Measurements from ENCODE around the gene FNIP1. TPM values are rescaled to one million over a fixed set of nuclear protein-coding genes. Genes with fewer than 3 reads are reported as not detected.

The FNIP1 gene
- total and polyA plus RNA-seq, 9 of the 15 experiments (the other 6 are each of a cell fraction or from before 2014, with no cell fraction given) = 5.0 to 32.8 (median 18.4) TPM

- TF ChIP-seq SAFB2 (IDR thresholded peaks at IDR 0.05; ENCODE audit: borderline replicate concordance, low read depth, low read length, severe bottlenecking) (no peak), HDAC3 (IDR thresholded peaks at IDR 0.05; ENCODE audit: borderline replicate concordance, partially characterized antibody) (no peak), HDAC6 (IDR thresholded peaks at IDR 0.05; ENCODE audit: low read depth, low read length) (no peak), MEIS2 (IDR thresholded peaks at IDR 0.05; ENCODE audit: partially characterized antibody) (peak; percentile 92), ZNF586 (CRISPR knock-in tag; conservative IDR thresholded peaks at IDR 0.05) (no peak), CC2D1A (IDR thresholded peaks at IDR 0.05) (no peak), BRCA1 (IDR thresholded peaks at IDR 0.05) (no peak), BRCA1 (CRISPR knock-in tag; IDR thresholded peaks at IDR 0.05) (no peak), ZNF212 (CRISPR knock-in tag; IDR thresholded peaks at IDR 0.05) (no peak), TARDBP (IDR thresholded peaks at IDR 0.05) (no peak)
Measured at GRCh38 chr5:131641494-131641893, 155.3 kb downstream of the FNIP1 start (continued).

- Histone ChIP-seq H3K4me2 (ENCODE audit: insufficient read depth, low read length) (no peak overlapping the region), H4K20me1 (replicated peaks; ENCODE audit: control insufficient read depth, insufficient read depth, low read length) (no peaks in the 10 kb centered on the region), H3K9ac (ENCODE audit: insufficient read depth in 1 of 2, low read depth in 2 of 2, low read length in 2 of 2) (no peak overlapping the region), H3K9me1 (ENCODE audit: control insufficient read depth, insufficient read depth, low read length) (no peaks in the 10 kb centered on the region), H3K4me3 (no peak overlapping the region), H3K36me3 (ENCODE audit: control insufficient read depth, insufficient read depth, low read length) (peaks cover 20% of the 10 kb centered on the region), H2AFZ (ENCODE audit: low read depth, low read length) (no peak overlapping the region), H3K9me3 (replicated peaks; ENCODE audit: control insufficient read depth, insufficient read depth, low read depth, low read length) (no peaks in the 10 kb centered on the region), H3K27ac (ENCODE audit: extremely low read depth, low read depth, low read length) (no peak overlapping the region; the same call in 2 of the 3 replicates), H3K79me2 (ENCODE audit: control insufficient read depth, insufficient read depth, low read length) (no peaks in the 10 kb centered on the region), H3K4me1 (replicated peaks in 1 of 2; ENCODE audit: control insufficient read depth in 2 of 2, insufficient read depth in 2 of 2, low read length in 2 of 2) (peaks cover 4 to 32% of the 10 kb centered on the region in 2 experiments; a peak in 4 of 5 replicates), H3K27me3 (ENCODE audit: control insufficient read depth in 2 of 2, insufficient read depth in 2 of 2, low read length in 2 of 2) (no peaks in the 10 kb centered on the region)
- FAIRE-seq = no peak
- WGBS (ENCODE audit: insufficient coverage, low coverage, missing lambda C conversion rate) = 6% methylated on average over 5 of the region's 5 CpGs
- ATAC-seq = peak; percentile 61
- DNase-seq (ENCODE audit: extremely low read depth in 1 of 4, low spot score in 3 of 4) = peak; percentile 28 to 52 (median 38)
- intact Hi-C loops (cut with micrococcal nuclease) = no loop called here
- CTCF ChIA-PET (ENCODE audit: low intra/inter-chr PET ratio) = no interaction called here
- in situ Hi-C loops (cut with MboI) = no loop called here
- POLR2A ChIA-PET = interaction anchor here (0.6 to 1.9 kb wide), 7 partner anchors 11 to 1184 kb away, joined by 3 to 6 read pairs (median 3); no protein-coding TSS in a partner anchor
- BruUV-seq (replicated peaks) = no TSS peak
- TF ChIP-seq ZFX (CRISPR knock-in tag; IDR thresholded peaks at IDR 0.05) (no peak), GABPB2 (CRISPR knock-in tag; conservative IDR thresholded peaks at IDR 0.05) (no peak), HDAC2 (IDR thresholded peaks at IDR 0.05) (peak; percentile 66; the same call in 1 of the 2 replicates), STAT6 (CRISPR knock-in tag; IDR thresholded peaks at IDR 0.05) (no peak), HSF4 (CRISPR knock-in tag; IDR thresholded peaks at IDR 0.05; ENCODE audit: borderline replicate concordance) (no peak), SLC30A9 (CRISPR knock-in tag; IDR thresholded peaks at IDR 0.05) (no peak), ZNF57 (CRISPR knock-in tag; IDR thresholded peaks at IDR 0.05) (no peak), ETV6 (IDR thresholded peaks at IDR 0.05; ENCODE audit: borderline replicate concordance in 1 of 2, low read depth in 2 of 2, low read length in 1 of 2) (no peak), ETV6 (CRISPR knock-in tag; IDR thresholded peaks at IDR 0.05; ENCODE audit: borderline replicate concordance) (no peak), OTX1 (CRISPR knock-in tag; IDR thresholded peaks at IDR 0.05) (no peak)
Measured at GRCh38 chr5:131640043-131640856, 156.6 kb downstream of the FNIP1 start.

Data from K562 (cell line).